HG02678 (cell line): ENCODE data around the gene ZMYND10.

Experiments
- ATAC-seq: cut with Tn5 transposase; IDR thresholded peaks from one replicate; pipeline ENCODE4 v1.9.1; 2021; ENCODE audit warnings: mild to moderate bottlenecking, moderate library complexity; ENCODE audit not compliant: unreplicated experiment

The ZMYND10 gene

GRCh38 chr3:50327129-50327528 lies 18.4 kb downstream of the ZMYND10 start:
- no peak for ATAC-seq

GRCh38 chr3:50326182-50326541 lies 19.4 kb downstream of the ZMYND10 start:
- no peak for ATAC-seq

- no peak for ATAC-seq
These were observed 19.9 kb downstream of the ZMYND10 start for GRCh38 chr3:50325497-50326181.

GRCh38 chr3:50325113-50325480 lies 20.4 kb downstream of the ZMYND10 start:
- no peak for ATAC-seq

GRCh38 chr3:50324351-50325112 lies 21.0 kb downstream of the ZMYND10 start:
- no peak for ATAC-seq

GRCh38 chr3:50323614-50324199 lies 21.8 kb downstream of the ZMYND10 start:
- no peak for ATAC-seq

- ATAC-seq, result no peak
These were observed 22.4 kb downstream of the ZMYND10 start for GRCh38 chr3:50323092-50323600.

GRCh38 chr3:50322386-50323091 lies 23.0 kb downstream of the ZMYND10 start, which contains the start of gene HYAL2:
Gene HYAL2 (minus strand): TSS chr3:50322745. CDS start chr3:50320489, 2,256 bp downstream.
- no peak for ATAC-seq

- ATAC-seq, result no peak
These were observed 23.5 kb downstream of the ZMYND10 start for GRCh38 chr3:50322115-50322385.

- ATAC-seq, result peak; percentile 83
These were observed 24.0 kb downstream of the ZMYND10 start for GRCh38 chr3:50321336-50322114.

- ATAC-seq, result peak; percentile 59
These were observed 24.6 kb downstream of the ZMYND10 start for GRCh38 chr3:50320853-50321335.

- no peak for ATAC-seq
These were observed 25.5 kb downstream of the ZMYND10 start for GRCh38 chr3:50319894-50320625.

- ATAC-seq, result no peak
These were observed 26.2 kb downstream of the ZMYND10 start for GRCh38 chr3:50319181-50319893.

GRCh38 chr3:50318615-50319014 lies 26.9 kb downstream of the ZMYND10 start:
- no peak for ATAC-seq

GRCh38 chr3:50318163-50318562 lies 27.4 kb downstream of the ZMYND10 start:
- no peak for ATAC-seq

- ATAC-seq, result no peak
These were observed 28.2 kb downstream of the ZMYND10 start for GRCh38 chr3:50317300-50317699.

GRCh38 chr3:50316657-50317242 lies 28.8 kb downstream of the ZMYND10 start:
- ATAC-seq, result no peak

GRCh38 chr3:50314816-50315215 lies 30.7 kb downstream of the ZMYND10 start:
- ATAC-seq, result no peak

GRCh38 chr3:50314342-50314741 lies 31.2 kb downstream of the ZMYND10 start:
- no peak for ATAC-seq
